SH-SY5Y (cell line): ENCODE data around the gene RNFT1.

Experiments used
- GATA2 ChIP-seq: IDR thresholded peaks from 2 replicates; pipeline ENCODE4 v1.6.1; 2011; ENCODE audit warnings: mild to moderate bottlenecking, low read depth, low read length
- GATA3 ChIP-seq: IDR thresholded peaks from 2 replicates; pipeline ENCODE4 v1.6.1; 2011; ENCODE audit warnings: low read depth, mild to moderate bottlenecking, low read length, moderate library complexity

The RNFT1 gene, protein sequence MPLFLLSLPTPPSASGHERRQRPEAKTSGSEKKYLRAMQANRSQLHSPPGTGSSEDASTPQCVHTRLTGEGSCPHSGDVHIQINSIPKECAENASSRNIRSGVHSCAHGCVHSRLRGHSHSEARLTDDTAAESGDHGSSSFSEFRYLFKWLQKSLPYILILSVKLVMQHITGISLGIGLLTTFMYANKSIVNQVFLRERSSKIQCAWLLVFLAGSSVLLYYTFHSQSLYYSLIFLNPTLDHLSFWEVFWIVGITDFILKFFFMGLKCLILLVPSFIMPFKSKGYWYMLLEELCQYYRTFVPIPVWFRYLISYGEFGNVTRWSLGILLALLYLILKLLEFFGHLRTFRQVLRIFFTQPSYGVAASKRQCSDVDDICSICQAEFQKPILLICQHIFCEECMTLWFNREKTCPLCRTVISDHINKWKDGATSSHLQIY

DNA sequence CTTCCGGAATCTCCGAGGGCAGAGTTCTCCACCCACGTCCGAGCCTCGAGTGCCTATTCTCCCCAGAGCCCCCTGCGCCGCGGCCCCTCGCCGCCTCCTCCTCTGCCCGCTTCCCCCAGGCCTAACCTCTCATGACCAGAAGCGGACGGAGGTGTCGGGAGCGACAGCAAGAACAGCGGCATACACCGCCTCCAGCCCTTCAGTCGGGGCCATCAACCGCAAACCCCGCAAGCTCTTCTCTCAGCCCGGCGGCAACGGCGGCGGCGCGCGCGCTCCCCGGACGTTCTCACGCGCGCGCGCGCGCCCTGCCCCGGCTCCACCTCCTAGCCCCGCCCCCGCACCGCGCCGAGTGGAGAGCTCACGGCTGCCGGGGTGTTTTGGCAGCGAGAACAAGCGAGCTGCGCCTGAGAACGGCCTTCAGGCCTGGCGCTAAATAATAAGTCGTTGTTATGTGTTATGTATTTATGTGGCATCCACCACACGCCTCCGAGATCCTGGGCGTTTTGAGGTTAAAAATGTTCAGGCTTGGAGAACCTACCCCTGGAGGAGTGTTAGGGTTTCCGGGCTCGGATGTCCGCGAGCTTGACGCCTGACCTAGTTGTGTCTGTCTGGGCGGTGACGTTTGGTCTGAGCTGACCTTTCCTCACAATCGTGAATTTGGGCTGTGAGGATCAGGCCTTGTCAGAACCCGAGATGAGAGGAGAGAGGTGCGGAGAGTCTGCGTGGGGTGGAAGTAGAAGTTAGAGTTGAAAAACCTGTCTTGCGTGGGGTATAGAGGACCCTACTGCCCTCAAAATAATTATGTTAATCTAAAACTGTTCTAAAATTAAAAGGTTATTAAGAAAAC lies at the start of gene RNFT1:
RNFT1 (minus strand) TSS at position 259 of the 847 bp plus-strand sequence; CDS start at position 182, 77 bp downstream.
- TF ChIP-seq GATA2, result no peak
- TF ChIP-seq GATA3, result no peak

DNA sequence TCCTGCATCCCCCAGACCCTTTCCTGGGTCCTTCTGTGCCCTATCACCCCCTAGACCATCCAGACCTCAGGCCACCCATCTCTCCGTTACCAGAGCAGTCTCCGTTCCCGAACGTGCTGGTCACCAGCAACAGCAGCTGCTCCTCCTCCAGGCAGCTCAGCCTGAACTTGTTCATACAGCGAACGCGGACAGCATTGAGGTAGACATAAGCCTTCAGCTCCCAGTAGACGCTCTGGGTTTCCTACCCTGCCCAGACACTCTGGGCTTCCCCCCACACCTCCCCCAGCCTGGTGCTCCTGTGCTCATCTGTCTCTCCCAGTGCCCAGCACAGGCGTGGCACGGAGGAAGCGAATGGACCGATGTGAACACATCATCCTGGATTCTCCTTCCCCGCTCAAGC lies 41.6 kb upstream of the RNFT1 start:
- no peak for TF ChIP-seq GATA3
- no peak for TF ChIP-seq GATA2

DNA sequence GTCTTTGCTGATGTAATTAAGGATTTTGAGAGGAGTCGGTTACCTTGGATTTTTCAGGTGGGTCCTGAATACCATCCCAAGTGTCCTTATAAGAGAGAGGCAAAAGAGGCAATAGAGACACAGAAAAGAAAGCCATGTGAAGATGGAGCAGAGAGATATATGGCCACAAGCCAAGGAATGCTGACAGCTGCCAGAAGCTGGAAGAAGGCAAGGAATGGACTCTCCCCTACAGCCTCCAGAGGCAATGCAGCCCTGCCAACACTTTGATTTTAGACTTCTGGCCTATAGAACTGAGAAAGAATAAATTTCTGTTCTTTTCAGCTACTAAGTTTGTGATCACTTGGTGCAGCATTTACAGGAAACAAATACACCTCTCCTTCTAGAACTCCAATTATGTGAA lies 8.2 kb upstream of the RNFT1 start:
- TF ChIP-seq GATA3, result no peak
- no peak for TF ChIP-seq GATA2

DNA sequence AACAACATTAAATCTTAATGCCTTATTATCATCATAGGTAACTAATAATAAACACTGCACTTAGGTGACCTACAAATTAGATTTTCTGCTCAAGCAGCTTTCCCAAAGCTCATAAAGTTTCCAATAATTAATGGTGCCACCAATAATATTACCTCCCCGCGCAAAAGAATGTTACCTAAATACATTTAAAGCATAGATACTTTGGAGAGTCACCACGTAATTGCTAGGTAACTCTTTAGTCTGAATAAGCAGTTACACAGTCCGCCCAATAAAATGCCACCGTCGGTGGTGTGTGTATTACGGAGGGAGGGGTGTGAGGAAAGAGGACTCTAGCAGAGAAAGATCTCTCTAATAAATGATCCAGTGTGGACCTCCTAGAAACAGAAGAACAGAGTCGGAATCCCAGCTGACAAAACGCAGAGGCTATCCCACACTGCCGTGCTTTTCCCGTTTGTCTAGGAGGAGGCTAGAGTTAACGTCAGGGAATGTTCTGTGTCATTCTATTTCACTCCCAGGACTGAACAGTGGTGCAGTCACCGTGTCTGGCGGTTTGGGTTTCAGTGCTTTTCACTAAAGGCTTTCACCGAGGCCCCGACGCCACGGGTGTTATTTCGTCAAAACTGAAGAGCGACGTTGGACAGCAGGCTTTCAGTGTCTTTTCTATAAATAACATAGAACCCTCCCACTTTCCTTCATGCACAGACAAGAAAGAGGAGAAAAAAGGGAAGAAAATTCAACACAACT lies 630 bp downstream of the RNFT1 start:
- TF ChIP-seq GATA3 (no peak), GATA2 (no peak)

DNA sequence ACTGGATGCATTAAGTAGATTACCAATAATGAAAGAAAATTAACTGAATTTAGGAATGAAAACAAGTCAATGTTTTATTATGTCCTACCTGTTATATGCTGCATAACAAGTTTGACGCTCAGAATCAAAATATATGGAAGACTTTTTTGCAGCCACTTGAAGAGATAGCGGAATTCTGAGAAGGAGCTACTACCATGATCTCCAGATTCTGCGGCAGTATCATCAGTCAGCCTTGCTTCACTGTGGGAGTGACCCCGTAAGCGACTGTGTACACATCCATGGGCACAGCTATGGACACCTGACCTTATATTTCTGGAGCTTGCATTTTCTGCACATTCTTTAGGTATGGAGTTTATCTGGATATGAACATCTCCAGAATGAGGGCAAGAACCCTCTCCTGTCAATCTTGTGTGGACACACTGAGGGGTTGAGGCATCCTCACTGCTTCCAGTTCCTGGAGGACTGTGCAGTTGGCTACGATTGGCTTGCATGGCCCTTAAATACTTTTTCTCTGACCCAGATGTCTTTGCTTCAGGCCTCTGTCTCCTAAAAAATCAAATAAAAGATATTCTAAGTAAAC lies 1.7 kb downstream of the RNFT1 start:
- TF ChIP-seq GATA2 (no peak), GATA3 (no peak)

DNA sequence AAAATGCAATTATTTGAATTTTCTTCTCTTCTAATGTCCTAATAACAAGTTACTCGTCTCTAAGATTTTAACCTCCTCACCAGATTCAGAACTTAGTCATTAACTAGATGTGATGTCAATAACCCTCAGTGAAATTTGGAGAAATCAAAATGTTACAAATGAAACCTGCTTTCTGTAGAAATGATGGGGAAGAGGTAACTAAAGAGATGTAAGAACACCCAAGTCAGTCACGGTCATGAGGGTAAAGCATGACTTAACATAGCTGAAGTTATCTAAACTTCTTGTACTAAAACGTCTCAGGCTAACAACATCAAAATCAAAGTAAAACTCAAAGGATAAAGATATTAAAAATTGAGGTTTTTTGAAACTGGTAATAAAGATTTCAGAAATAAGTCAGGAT lies 9.7 kb downstream of the RNFT1 start:
- TF ChIP-seq GATA3, result no peak
- TF ChIP-seq GATA2, result no peak

DNA sequence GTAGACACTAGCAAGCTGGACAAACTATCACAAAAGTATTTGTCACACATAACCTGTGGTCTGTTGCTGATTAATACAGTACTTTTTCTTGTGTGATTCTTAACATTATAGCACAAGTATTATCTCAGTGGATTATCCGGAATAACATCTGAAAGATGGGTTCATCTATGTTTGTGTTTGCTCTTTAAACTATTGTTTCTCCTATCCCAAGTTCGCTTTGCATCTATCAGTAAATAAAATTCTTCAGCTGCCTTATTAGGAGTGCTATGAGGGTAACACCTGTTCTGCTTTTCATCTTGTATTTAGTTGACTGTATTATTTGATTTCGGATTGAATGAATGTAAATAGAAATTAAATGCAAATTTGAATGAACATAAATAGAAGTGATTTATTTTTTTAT lies 14.5 kb downstream of the RNFT1 start:
- TF ChIP-seq GATA3 (no peak), GATA2 (no peak)

DNA sequence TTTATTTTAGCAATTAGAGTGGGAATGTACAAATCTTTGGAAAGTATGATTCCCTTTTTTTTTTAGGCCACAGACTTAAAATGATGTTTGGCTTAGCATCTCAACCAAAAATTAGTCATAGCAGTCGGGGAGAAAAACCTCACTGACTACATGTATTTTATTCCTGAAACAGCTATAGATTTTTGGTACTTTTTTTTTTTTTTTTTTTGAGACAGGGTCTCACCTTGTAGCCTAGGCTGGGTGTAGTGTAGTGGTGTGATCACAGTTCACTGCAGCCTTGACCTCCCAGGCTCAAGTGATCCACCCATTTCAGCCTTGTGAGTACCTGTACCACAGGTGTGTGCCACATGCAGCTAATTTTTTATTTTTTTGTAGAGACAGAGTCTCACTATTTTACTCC lies 23.4 kb downstream of the RNFT1 start:
- TF ChIP-seq GATA3 (no peak), GATA2 (no peak)

DNA sequence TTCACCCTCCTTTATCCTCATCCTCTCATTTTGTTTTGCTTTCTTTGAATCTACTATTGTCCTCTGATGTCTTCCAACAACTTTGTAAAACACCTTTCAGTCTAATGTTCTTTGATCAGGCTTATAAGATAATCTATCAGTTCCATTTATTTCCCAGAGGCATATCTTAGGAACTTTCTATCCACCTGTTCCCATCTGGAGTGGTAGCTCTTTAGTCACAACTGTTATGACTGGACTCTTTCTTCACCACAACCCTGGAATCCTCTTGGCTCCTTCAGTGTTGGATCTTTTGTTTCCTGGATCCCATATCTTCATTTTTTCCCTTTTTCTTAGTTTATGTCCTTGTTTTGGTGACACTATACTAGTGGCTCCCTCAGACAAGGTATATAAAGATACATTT lies 48.1 kb downstream of the RNFT1 start:
- TF ChIP-seq GATA2, result no peak
- TF ChIP-seq GATA3, result no peak

DNA sequence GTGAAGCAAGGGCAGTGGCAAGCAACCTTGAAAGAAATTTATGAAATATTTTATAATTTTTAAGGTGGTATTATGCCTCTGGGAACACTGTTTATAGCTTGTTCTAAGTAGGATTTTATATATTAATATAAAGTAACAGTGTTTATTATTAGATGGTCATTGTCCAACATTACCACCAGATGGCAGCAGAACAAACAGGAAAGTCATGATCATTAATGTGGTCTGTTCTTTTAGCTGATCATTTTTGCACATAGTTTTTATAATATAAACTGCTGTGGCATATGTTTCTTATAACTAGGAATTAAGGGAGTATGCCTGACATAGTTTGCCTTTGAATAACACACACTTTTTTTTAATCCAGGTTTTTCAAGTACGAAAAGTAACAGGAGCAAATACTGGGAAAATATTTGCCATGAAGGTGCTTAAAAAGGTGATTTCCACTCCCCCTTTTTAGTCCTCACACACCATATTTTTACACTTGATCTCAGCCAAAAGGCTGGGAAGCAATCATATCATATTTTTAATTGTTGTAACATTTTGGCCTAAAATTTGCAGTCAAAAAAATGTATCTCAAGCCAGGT lies 50.2 kb downstream of the RNFT1 start:
- TF ChIP-seq GATA3 (no peak), GATA2 (no peak)

DNA sequence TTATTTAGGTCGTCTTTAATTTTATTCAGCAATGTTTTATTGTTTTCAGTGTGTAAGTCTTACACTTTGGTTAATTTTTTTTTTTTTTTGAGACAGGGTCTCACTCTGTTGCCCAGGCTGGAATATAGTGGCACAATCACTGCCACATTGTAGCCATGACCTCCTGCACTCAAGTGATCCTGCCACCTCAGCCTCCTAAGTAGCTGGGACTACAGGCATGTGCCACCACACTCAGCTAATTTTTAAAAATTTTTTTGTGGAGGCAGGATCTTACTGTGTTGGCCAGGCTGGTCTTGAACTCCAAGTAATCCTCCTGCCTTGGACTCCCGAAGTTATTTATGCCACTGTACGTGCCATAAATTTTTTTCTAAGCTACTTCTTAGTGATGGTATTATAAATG lies 57.1 kb downstream of the RNFT1 start:
- no peak for TF ChIP-seq GATA3
- no peak for TF ChIP-seq GATA2

DNA sequence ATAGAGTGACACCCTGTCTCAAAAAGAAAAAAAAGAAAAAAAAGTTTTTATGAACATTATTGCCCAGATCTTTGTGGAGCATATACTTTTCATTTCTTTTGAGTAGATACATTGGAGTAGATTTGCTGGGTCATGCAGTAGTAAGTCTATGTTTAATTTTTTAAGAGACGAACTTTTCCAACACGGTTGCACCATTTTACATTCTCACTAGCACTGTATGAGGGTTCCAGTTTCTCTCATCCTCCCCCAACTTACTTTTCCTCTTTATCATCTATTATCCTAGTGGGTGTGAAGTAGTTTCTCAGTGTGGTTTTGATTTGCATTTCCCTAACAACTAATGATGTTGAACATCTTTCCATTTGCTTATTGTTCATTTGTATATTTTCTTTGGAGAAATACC lies 61.1 kb downstream of the RNFT1 start:
- TF ChIP-seq GATA2 (no peak), GATA3 (no peak)
